Stimulated activated CD8-positive, alpha-beta memory T cell treated with anti-CD3 and anti-CD28 coated beads, Interleukin-4, amount 100 ng/mL, for 4 hours (primary cell): ENCODE measurements around the gene STK24.

Source experiments
- DNase-seq, 2 donors: peaks; one replicate each; pipeline ENCODE4 v3.0.0-alpha.2; 2020; ENCODE audit warnings: low read depth in 2 of 2, low spot score in 1 of 2

Gene STK24

GRCh38 chr13:98514288-98514687 lies 62.6 kb downstream of the STK24 start:
- DNase-seq, result no peak

DNA sequence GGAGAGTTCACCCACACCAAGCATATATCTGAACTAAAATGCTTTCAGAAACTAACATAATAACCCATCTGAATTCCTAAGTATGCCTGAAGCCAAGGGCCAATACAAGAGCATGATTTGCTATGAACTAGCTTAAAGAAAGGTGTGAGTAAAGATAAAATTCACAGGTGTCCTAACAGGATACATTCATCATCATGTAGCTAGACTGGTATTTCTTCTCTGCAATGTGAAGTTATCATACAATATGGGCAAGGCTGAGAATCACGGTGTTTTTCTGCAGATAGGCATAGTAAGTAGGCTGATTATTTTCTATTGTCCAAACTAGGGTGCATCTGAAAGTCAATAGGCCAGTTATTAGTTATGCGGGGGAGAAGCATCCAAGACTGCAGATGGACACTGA lies 63.1 kb downstream of the STK24 start:
- DNase-seq, result no peak

DNA sequence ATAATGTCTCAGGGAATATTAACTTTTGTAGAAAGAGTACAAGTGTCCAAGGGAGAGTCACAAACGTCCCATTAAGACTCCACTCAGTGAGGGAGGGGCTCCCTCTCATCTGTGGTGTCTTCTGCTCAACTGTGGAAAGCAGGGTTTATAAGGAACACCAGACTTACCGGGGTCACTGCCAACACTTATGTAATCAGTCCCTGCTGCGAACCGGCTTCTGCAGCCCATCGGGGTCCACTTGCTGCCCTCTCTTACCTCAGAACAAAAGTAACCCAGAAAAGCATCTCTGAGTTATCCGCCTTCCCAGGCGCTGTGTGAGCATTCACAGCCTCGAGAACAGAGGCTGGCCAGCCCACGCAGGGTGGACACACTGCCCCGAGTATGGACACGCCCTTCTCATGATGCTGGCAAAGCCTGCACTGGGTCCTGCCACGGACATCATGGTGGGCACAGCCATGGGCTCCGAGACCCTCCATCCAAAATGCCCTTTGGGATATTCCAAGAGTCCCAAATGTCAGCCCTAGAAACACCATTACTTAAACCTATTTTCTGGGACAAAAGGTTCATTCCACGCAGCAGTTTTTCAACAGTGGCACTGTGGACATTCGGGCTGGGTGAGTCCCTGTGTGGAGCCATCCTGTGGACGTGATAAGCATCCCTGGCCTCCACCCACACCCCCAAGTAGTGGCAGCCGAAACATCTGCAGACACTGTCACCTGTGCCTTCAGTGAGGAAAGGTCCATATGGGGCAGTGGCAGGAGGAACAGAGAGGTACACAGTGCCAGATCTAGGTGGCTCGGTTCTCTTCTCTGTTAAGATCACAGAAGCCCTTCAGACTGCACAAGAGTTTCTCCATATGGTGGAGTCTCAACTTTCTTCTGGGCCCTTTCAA lies 63.9 kb downstream of the STK24 start:
- DNase-seq, result no peak

GRCh38 chr13:98511435-98511834 lies 65.5 kb downstream of the STK24 start:
- DNase-seq, result no peak

DNA sequence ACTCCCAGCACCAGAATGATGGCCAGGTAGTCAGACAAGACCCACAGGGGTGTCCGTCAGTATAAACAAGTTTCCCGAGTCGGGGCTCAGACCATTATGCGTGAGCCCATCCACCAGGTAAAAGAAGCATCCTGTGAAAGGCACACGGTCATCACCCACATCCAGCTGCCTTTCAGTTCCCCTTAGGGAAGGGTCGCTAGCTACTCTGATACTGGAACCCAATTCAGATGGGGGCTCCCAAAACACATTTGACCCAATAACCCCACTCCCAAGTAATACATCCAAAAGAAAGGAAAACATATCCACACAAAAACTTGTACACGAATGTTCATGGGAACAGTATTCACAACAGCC lies 66.8 kb downstream of the STK24 start:
- no peak for DNase-seq

DNA sequence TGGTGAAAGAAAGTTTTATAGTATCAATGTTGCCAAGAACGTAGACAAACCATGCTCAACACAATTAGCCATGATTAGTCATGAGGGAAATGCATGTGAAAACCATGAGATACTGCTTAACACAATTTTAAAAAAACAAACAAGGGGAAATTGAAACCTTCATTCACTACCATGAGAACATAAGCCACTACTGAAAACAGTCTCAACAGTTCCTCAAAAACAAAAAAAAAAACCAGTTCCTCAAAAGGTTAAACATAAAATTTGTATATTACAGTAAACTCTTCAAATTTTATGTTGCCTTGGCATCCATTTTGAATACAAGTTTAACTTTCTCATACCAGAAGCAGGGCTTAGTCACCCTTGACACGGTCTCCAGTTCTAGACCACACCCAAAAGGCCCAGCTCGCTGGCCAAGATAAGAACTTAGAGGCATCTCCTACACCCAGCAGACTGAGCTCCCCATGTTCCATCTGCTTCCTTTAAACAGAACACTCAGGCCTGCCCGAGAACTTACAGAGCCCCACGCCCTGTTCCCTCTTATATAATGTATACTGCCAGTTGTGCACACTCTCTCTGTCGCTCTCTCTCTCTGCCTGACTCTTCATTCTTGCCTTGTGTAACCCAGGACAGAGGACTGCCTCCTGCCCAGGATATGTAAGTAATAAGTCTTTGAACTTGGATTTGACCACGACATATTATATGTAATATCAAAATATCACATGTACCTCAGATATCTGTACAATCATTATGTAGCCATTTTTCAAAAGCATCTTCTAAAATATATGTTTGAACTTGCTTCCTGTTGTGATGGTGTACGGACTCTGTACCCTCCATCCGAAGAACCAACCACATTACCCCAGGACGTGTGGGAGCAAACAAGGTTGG lies 67.4 kb downstream of the STK24 start:
- no peak for DNase-seq

DNA sequence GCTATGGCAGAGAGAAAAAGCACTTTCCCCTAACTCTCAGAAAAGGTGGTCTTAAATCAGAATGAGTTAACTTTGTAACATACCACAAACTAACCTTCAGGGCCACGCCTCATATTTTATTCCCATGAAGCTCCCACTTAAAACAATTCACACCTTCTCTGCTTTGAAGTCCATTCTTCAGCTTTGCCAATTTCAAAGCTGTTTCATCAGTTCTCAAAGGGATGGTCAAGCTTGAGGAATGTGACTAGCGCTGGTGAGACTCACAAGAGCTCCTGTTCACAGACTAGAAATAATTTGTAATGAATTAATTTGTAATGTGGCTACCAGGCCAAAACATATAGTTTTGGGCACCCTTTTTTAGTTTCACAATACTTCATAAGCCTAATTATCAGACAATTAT lies 68.2 kb downstream of the STK24 start:
- DNase-seq, result no peak

- no peak for DNase-seq
These were observed 68.6 kb downstream of the STK24 start for GRCh38 chr13:98508280-98508679.

DNA sequence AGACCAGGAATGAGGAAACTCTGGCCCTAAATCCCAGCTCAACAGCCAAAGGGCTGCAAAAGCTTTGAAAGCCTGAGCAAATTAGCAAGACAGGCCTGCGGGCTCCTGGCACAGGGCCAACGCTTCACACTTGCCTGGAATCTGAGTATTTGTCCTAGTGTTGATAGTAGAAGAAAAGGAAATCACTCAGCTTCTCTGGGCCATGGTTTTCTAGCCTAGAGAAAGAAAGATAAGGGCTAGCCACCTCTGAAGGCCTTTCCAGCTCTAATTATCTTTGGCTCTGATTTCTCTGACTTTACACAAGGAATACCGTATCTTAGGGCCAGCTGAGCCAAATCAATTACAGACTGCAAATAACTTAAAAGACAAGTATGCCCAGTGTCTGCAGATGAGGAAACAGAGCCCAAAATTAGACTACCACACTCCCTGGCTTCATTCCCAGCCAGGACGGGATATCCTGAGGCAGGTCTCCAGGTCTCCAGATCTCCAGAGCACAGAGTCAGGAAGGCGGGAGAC lies 69.6 kb downstream of the STK24 start:
- no peak for DNase-seq

- no peak for DNase-seq
These were observed 70.1 kb downstream of the STK24 start for GRCh38 chr13:98506728-98507230.

- DNase-seq, result no peak
These were observed 70.6 kb downstream of the STK24 start for GRCh38 chr13:98506322-98506721.

DNA sequence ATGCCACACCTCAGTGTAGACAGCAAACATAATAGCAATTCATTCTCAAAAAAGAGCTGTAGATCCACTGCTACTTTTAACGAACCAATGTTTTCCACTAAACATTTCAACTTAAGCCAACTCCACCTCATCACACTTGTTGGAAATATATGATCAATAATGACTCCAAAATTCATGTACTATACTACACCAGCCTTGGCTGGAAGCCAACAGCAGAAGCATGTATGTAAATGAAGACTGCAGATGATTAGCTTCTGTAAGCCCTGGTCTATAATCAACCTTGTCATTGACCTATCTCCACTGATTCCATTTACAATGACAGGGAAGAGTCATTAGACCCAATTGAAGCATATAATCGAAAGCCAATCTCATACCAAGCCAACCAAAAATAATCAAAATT lies 71.7 kb downstream of the STK24 start:
- DNase-seq, result no peak

DNA sequence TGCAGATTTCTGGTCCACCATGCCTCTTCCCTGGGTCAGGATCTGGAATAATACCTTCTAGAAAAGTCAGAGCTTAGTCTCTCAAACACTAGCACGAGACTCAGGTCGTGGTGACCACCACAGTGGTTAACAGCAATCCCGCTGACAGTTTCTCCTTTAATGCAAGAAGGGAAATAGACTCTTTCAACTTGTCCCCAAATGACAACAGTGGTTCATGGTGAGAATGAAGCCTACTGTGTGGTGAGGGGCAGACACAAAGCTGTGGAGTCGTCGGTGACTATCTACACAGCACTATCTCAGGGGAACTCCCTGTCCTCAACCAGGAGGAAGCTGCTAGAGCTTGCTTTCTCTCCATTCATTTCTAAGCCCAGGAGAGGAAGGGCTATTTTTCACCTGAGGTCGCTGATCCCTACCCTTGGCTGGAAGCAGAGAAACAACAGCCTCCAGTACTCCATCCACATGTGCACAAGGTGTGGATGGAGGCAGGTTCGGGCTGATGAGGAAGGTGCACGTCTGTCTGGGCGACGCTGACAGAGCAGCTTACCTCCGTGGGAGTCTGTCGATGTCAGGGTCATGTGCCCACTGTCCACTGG lies 72.4 kb downstream of the STK24 start:
- no peak for DNase-seq

- DNase-seq, result no peak
These were observed 72.9 kb downstream of the STK24 start for GRCh38 chr13:98504029-98504351.

GRCh38 chr13:98503175-98504028 lies 73.5 kb downstream of the STK24 start:
- DNase-seq, result no peak

- no peak for DNase-seq
These were observed 75.9 kb downstream of the STK24 start for GRCh38 chr13:98500963-98501421.

- no peak for DNase-seq
These were observed 79.9 kb downstream of the STK24 start for GRCh38 chr13:98496966-98497365.

GRCh38 chr13:98496479-98496791 lies 80.5 kb downstream of the STK24 start:
- DNase-seq, result no peak

DNA sequence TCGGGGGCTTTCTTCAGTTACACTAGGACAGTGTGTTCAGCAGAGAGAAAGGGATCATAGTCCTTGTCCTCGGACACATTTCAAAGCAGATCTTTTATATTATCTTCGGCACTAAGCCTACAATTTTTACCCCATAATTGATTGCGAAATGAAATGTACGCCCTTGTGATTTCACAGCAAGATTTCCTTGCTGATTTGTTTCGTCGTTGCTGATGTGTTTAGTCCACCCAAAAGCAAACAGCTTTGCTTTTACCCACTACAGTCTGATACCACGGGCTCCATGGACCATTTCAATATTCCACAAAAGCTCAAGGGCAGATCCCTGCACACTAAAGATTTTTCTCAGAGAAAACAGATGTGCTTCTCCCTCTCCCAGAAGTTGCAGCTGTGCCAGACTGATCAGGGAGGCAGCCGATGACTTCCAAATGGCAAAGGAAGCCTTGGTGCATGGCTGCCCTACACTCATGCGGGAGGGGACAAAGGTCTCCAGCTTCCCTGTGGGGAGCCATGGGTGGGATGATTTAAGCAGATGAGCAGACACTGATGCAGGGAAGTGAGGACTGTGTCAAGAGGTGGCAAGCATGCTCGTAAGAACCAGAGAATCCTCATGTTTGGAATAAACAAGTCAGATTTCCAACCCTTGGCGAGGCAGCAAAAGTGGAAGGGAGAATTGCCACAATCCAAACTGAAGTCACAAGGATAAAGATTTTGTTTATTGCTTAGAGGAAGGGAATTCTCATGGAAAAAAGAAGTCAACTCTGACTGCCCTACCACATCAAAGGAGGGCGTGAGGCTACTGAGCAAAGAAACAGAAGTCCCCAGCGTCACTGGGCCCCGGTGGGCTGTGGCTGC lies 81.1 kb downstream of the STK24 start:
- no peak for DNase-seq

GRCh38 chr13:98494769-98495168 lies 82.1 kb downstream of the STK24 start:
- no peak for DNase-seq
